ENCODE data around the gene MX1. TPM values are rescaled to one million over a fixed set of nuclear protein-coding genes. Genes with fewer than 3 reads are reported as not detected.
"Not testable (repeated sequence)": the region's sequence is repeated elsewhere in the genome, so short reads cannot be mapped to it uniquely, and the experiment has no call there.

Gene MX1
- total RNA-seq, 4 donors from 2014 or later = 10.5 to 23.8 (median 17.3) TPM

- Histone ChIP-seq H3K36me3 (peaks cover 0 to 33% (median 6%) of the 10 kb centered on the region in 3 donors), H3K4me3 (no peak overlapping the region), H3K4me1 (no peaks in the 10 kb centered on the region), H3K27ac (no peak overlapping the region), H3K9me3 (peaks cover 0 to 25% (median 0%) of the 10 kb centered on the region in 4 donors), H3K27me3 (no peaks in the 10 kb centered on the region)
- TF ChIP-seq EP300 (IDR thresholded peaks at IDR 0.05) = no peak
- WGBS, 2 donors = 76 to 78% methylated on average over 5 of the region's 5 CpGs
- DNase-seq (ENCODE audit: low spot score in 2 of 2) = no peak
Observed at GRCh38 chr21:41410767-41411448, 15.1 kb upstream of the MX1 start.

GRCh38 chr21:41411449-41412089 is 14.5 kb upstream of the MX1 start:
- WGBS, 2 donors = 79 to 85% methylated on average over 5 of the region's 5 CpGs

GRCh38 chr21:41417505-41417904 is 8.5 kb upstream of the MX1 start:
- DNase-seq (ENCODE audit: low spot score in 2 of 2); H3K27ac ChIP-seq; H3K27me3 ChIP-seq; H3K36me3 ChIP-seq; H3K4me3 ChIP-seq: not testable (repeated sequence)
- Histone ChIP-seq H3K4me1 (peaks cover 0 to 22% (median 2%) of the 10 kb centered on the region in 4 donors), H3K9me3 (peaks cover 0 to 18% (median 0%) of the 10 kb centered on the region in 4 donors)
- WGBS, 2 donors = 78 to 79% methylated on average over 2 of the region's 2 CpGs

More at GRCh38 chr21:41411449-41412089, 14.5 kb upstream of the MX1 start:
- no peaks in the 10 kb centered on the region for H3K4me1 ChIP-seq
- no peaks in the 10 kb centered on the region for H3K27me3 ChIP-seq
- DNase-seq (ENCODE audit: low spot score in 2 of 2) = no peak
- no peak overlapping the region for H3K27ac ChIP-seq
- H3K4me3 ChIP-seq = no peak overlapping the region
- TF ChIP-seq EP300 (IDR thresholded peaks at IDR 0.05) = no peak
- TF ChIP-seq POLR2A (IDR thresholded peaks at IDR 0.05) = no peak
- no peak for TF ChIP-seq CTCF (IDR thresholded peaks at IDR 0.05)
- peaks cover 0 to 25% (median 0%) of the 10 kb centered on the region in 4 donors for H3K9me3 ChIP-seq
- H3K36me3 ChIP-seq = peaks cover 0 to 33% (median 6%) of the 10 kb centered on the region in 3 donors

GRCh38 chr21:41418393-41418792 is 7.6 kb upstream of the MX1 start:
- peaks cover 0 to 12% (median 0%) of the 10 kb centered on the region in 4 donors for H3K9me3 ChIP-seq
- no peak overlapping the region for H3K4me3 ChIP-seq
- H3K4me1 ChIP-seq = peaks cover 0 to 22% (median 2%) of the 10 kb centered on the region in 4 donors
- TF ChIP-seq POLR2A (IDR thresholded peaks at IDR 0.05) (no peak), EP300 (IDR thresholded peaks at IDR 0.05) (no peak), CTCF (IDR thresholded peaks at IDR 0.05) (no peak)
- 87 to 88% methylated on average over 6 of the region's 6 CpGs for WGBS, 2 donors
- DNase-seq (ENCODE audit: low spot score in 2 of 2) = no peak
- H3K27me3 ChIP-seq = no peaks in the 10 kb centered on the region
- H3K36me3 ChIP-seq = no peaks in the 10 kb centered on the region
- H3K27ac ChIP-seq = peak overlapping the region in 1 of 4 donors; percentile 94

- H3K4me1 ChIP-seq = peaks cover 0 to 22% (median 2%) of the 10 kb centered on the region in 4 donors
- H3K9me3 ChIP-seq = peaks cover 0 to 12% (median 0%) of the 10 kb centered on the region in 4 donors
- H3K4me3 ChIP-seq = no peak overlapping the region
- TF ChIP-seq CTCF (IDR thresholded peaks at IDR 0.05) (no peak), POLR2A (IDR thresholded peaks at IDR 0.05) (no peak), EP300 (IDR thresholded peaks at IDR 0.05) (no peak)
- DNase-seq (ENCODE audit: low spot score in 2 of 2) = no peak
- 90 to 93% methylated on average over 11 of the region's 11 CpGs for WGBS, 2 donors
- H3K27me3 ChIP-seq = no peaks in the 10 kb centered on the region
- peak overlapping the region in 3 of 4 donors; percentile 89 to 94 (median 92) for H3K27ac ChIP-seq
- no peaks in the 10 kb centered on the region for H3K36me3 ChIP-seq
Observed at GRCh38 chr21:41418956-41419680, 6.9 kb upstream of the MX1 start.

Data from tibial nerve (tissue), 4 donors.